ENCODE data around the gene CDKN1B. TPM values are rescaled to one million over a fixed set of nuclear protein-coding genes. Genes with fewer than 3 reads are reported as not detected.

Gene CDKN1B
- total and polyA plus RNA-seq, 2 of the 13 experiments (the other 11 are each of a cell fraction or from before 2014, with no cell fraction given) = 20.1 to 37.2 TPM

- no peak for TF ChIP-seq PRMT3 (CRISPR knock-in tag; IDR thresholded peaks at IDR 0.05; ENCODE audit: borderline replicate concordance, low read depth)
- TF ChIP-seq ZBTB10 (CRISPR knock-in tag; IDR thresholded peaks at IDR 0.05; ENCODE audit: borderline replicate concordance) = no peak
- TF ChIP-seq ZNF512B (CRISPR knock-in tag; IDR thresholded peaks at IDR 0.05; ENCODE audit: borderline replicate concordance) = no peak
- 0 out of 2 replicates have a peak, but pooled peaks have one; percentile 42 for TF ChIP-seq ZNF574 (CRISPR knock-in tag; IDR thresholded peaks at IDR 0.05)
- TF ChIP-seq ZNF143 (CRISPR knock-in tag; IDR thresholded peaks at IDR 0.05) = no peak
- no peak for TF ChIP-seq ZNF234 (CRISPR knock-in tag; conservative IDR thresholded peaks at IDR 0.05)
- no peak for TF ChIP-seq ZNF17 (CRISPR knock-in tag; IDR thresholded peaks at IDR 0.05)
- TF ChIP-seq U2AF1 (optimal IDR thresholded peaks at IDR 0.05; ENCODE audit: low read depth, low read length) = no peak
- peak; percentile 42; the same call in 1 of the 2 replicates for TF ChIP-seq ZGPAT (CRISPR knock-in tag; IDR thresholded peaks at IDR 0.05)
- no peak for TF ChIP-seq ZNF280B (CRISPR knock-in tag; IDR thresholded peaks at IDR 0.05; ENCODE audit: borderline replicate concordance)
- no peak for TF ChIP-seq ZNF335 (CRISPR knock-in tag; IDR thresholded peaks at IDR 0.05)
- 0 out of 2 replicates have a peak, but pooled peaks have one; percentile 44 for TF ChIP-seq ZBTB39 (CRISPR knock-in tag; IDR thresholded peaks at IDR 0.05)
These were observed 2.7 kb upstream of the CDKN1B start (continued) for GRCh38 chr12:12714276-12715021.
